ENCODE measurements around the gene IRS1.

Gene IRS1

DNA sequence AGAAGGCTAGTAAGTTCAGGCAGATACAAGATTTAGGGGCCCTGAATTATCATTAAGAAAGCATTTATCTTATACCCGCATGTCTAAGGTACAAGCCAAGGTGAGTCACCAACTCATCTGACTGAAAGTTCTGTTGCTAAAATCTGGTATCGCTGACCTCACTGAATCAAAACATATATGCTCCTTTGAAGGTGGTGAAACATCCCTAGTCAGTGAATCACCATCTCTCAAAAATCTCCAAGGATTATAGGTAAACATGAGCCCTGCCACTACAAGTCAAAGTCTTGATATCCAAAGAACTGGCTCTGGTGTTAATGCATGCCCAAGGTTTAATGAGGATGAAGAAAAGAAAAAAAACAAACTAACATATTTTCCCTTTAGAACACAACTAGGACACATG, 43.5 kb downstream of the IRS1 start:
- no peak for DNase-seq (ENCODE audit: low read depth)

GRCh38 chr2:226755631-226756030, 44.0 kb downstream of the IRS1 start:
- DNase-seq (ENCODE audit: low read depth), result no peak

GRCh38 chr2:226754821-226755604, 44.6 kb downstream of the IRS1 start:
- no peak for DNase-seq (ENCODE audit: low read depth)

GRCh38 chr2:226752887-226753286, 46.7 kb downstream of the IRS1 start:
- DNase-seq (ENCODE audit: low read depth), result no peak

GRCh38 chr2:226747288-226747687, 52.3 kb downstream of the IRS1 start:
- DNase-seq (ENCODE audit: low read depth), result no peak

DNA sequence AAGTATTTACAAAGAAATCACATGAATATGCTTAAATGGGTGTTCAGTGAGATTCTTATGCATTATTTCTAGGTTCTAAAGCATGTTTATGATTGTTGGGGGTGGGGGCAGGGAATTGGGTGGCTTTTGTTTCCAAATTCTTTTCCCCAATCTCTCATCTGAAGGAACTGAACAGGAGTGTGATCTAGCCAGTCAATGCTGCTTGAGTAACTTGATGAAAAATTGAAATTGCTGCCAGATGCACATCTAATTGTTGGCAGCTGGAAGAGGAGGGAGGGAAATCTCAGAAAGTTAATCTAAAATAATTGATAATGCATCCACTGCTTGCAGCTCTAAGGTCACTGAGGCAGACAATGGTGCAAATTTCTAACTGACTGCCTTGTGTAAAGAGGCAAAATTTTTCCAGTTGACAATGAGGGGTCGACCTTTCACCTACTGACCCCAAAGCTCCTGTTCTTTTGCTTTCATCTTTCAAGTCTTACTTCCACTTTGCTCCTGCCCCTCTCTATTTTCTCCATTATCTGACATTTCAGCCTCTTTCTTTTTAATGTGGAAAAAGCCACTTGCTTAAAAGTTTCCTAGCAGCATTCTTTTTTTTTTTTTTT, 53.3 kb downstream of the IRS1 start:
- no peak for DNase-seq (ENCODE audit: low read depth)

- no peak for DNase-seq (ENCODE audit: low read depth)
Measured at GRCh38 chr2:226743915-226744314, 55.7 kb downstream of the IRS1 start.

DNA sequence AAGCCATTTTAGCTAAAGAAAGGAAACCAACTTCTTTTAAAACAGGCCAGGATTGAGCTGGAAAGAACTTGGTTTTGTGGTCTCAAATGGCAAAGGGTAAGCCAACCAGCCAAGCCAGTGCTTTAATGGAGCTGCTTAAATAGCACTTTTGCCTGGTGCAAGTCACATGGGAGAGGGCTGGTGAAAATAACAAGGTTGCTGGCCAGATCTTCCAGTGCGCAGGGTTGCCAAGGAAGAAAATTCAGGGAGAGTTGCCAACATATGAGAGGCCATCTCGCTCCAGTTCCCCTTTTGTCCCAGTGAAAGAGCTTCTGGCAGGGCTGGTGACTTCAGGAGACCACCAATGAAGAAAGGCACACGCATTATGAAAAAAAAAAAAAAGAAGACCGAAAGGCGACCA, 57.3 kb downstream of the IRS1 start:
- no peak for DNase-seq (ENCODE audit: low read depth)

DNA sequence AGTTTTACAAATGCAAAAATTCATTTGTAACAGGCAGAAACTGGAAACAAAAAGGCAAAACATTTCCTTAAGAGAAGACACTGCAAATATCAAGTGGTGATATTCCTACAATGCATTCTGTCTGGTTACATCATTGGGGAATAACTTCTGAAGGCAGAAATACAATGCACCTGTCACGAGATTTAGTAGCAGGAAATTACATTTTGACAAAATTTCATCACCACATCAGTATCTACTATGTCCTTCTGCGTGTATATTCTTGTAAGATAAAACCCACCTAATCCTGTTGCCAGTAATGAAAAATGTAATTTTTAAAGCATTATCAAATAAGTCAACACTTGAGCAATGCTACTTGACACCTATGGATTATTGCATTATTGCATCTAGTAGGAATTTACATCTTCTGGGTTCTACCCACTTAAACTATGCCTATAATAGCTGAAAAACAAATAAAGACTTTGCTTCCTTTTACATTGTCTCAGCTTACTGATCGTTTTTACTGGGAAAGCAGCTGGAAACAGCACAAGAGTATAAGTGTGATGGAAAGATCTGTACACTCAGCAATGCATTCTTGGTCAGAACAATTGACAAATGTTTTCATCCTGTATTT, 59.5 kb downstream of the IRS1 start:
- DNase-seq (ENCODE audit: low read depth), result no peak

DNA sequence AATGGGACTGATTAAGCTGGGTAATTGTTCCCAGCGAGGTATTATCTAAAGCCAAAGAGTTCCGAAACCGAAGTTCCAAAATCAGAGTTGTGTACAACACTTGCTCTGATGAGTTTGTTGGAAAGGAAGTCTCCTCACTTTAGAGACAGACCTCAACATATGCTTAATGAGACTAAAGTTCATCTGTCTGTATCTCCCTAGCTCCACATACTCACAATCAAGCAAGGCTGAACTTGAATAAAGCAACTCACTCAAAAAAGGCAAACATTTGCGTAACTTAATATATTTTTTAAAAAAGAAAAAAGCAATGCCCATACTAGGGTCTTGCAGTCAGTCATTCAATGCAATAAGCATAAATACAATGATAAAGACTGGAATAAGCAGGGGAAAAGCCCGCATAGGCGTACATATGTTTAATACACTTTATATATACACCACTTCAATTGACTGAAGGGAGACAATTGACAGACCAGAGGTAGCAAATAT, 60.0 kb downstream of the IRS1 start:
- DNase-seq (ENCODE audit: low read depth), result no peak

DNA sequence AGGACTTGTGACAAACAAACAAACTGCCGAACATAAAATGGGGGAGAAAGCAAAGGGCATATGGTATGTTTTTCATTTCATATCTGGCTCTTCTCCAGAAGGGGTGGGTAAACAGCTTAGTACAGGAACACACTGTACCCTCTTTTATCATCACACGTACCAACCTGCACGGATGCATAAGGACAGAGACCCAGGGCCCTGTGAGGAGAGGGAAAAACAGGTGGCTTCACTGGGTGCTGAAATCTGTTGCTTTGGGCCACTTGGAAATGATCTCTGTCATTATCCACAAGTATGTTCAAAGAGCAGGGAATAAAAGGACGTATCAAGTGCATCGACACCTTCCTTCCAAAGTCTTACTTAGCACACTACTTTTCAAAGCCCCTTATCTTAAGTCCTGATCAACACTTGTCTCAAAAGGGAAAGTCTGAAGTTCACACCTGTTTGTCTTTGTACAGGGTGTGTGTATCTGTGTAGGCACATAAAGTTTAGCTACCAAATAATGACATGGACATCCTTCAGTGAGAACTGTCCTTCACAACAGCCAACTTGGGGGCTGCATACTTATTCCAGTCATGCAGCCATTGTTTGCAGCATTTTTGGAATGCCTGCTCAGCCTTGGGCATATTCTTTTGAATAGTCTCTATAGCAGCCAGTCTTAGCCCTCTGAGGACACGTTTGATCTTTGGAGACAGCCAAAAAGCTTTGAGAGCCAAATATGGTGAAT, 60.6 kb downstream of the IRS1 start:
- DNase-seq (ENCODE audit: low read depth), result no peak

DNA sequence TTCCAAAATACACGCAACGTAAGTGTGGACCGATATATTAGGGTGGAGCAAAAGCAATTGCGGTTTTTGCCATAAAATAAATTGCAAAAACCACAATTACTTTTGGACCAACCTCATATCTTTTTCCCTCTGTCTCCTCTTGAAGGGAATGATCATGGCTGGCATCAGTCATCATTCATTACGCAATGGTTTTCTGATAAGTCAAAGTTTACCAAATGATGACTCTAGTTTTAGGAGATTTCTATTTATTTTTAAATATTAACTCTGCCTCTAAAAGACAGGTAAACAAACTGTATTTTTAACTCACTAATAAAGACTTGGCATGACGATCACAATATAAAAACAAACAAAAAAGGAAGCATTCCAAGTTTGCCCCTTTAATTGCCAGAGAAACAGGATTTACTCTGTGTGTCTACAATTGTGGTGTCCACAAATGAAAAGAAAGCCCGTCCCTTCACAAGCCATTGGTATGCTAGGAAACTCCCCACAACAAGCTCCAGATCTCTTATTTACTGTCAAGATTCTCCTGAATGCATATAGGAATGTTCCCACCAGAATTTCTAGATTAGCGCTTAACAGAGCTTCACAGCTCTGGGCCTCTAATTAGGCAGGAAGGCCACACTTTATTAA, 61.3 kb downstream of the IRS1 start:
- no peak for DNase-seq (ENCODE audit: low read depth)

- no peak for DNase-seq (ENCODE audit: low read depth)
Measured at GRCh38 chr2:226736382-226736781, 63.2 kb downstream of the IRS1 start.

GRCh38 chr2:226733927-226734564, 65.6 kb downstream of the IRS1 start:
- no peak for DNase-seq (ENCODE audit: low read depth)

GRCh38 chr2:226733189-226733858, 66.3 kb downstream of the IRS1 start:
- DNase-seq (ENCODE audit: low read depth), result no peak

DNA sequence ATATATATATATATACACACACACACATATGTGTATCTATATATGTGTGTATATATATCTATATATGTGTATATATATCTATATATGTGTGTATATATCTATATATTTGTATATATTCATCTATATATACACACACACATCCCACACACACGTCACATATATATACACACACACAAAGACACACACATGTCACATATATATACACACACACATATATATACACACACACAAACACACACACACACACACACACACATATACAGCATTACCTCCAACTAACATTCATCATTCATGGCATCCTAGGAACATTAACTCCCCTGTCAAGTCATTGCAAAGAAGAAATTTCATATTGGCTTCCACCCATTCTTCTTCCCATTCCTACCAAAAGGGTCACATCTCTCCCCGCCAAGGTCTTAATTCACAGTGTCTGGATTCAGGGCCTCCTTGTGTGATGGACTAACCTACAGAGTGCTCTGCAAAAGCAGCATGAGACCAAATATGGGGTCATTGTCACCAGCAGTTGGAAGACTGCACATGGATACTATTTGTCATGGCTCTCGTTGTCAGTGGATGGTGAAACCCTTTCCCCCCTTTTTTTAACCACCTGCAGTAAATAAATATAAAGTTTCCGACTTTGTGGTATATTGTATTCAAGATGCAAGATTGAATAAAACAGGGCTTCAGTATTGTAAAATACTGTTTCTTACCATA, 67.0 kb downstream of the IRS1 start:
- DNase-seq (ENCODE audit: low read depth), result no peak

DNA sequence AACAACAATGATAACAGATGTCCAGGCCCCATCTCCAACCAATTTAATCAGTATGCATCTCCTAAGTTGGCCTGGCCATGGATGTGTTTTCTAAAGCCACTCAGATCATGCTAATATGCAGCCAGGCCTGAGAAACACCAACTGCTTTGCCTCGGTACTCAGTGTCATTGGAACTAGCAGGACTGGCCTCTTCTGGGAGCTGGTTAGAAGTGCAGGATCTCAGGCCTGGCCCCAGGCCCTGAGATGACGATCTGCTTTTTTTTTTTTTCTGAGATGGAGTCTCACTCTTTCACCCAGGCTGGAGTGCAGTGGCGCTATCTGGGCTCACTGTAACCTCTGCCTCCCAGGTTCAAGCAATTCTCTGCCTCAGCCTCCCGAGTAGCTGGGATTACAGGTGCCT, 69.1 kb downstream of the IRS1 start:
- DNase-seq (ENCODE audit: low read depth), result no peak

GRCh38 chr2:226728996-226729395, 70.6 kb downstream of the IRS1 start:
- no peak for DNase-seq (ENCODE audit: low read depth)

DNA sequence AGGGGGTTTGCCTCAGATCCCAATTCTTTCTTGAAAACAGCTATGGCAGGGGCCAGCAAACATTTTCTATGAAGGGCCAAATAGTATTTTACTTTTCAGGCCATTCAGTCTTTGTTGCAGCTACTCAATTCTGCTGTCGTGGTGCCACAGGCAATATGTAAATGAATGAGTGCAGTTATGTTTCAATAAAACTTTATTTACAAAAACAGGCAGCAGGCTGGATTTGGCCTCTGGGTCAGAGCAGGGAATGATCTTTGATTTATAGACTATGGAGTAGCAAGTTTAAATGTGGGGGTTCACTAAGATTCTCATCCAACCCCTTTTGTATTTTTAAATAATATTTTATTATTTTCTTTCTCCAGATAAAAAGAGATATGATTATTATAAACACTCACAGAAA, 72.4 kb downstream of the IRS1 start:
- no peak for DNase-seq (ENCODE audit: low read depth)

DNA sequence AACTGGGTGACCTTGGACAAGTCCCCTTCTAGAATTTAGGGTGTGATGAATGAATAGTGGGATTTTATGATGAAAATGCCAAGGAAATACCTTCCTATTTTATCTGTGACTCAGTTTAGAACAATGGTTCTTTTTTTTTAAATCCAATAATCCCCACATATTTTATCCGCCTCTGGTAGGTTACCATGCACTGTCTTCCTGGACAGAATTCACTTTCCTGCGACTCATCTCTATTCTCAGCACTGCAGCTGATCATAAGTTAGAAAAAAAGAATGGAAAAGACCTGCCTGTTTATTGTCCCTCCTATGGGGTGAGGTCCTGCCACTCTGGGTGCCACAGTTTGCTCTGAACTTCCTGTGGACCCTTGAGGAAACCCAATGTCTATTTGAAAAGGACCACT, 73.1 kb downstream of the IRS1 start:
- DNase-seq (ENCODE audit: low read depth), result no peak

Measured in stimulated activated CD4-positive, alpha-beta T cell treated with anti-CD3 and anti-CD28 coated beads, Interleukin-2, amount 100 ng/mL, for 4 hours (primary cell).